Left renal pelvis (tissue), 4 donors: Measurements from ENCODE around the gene CRYGD. TPM values are rescaled to one million over a fixed set of nuclear protein-coding genes. Genes with fewer than 3 reads are reported as not detected.
"Not testable (repeated sequence)": the region's sequence is repeated elsewhere in the genome, so short reads cannot be mapped to it uniquely, and the experiment has no call there.

Experiments used
- DNase-seq, 4 donors: peaks; one replicate each; pipeline ENCODE4 v3.0.0-alpha.2; 2013; ENCODE audit warnings: low read depth in 4 of 4, low spot score in 3 of 4
- polyA plus RNA-seq, 4 donors: library from polyadenylated mRNA; unstranded; fragments of 120-200 nt; gene quantifications; one replicate each; pipeline ENCODE4 v1.2.1, GENCODE V29; 2013; ENCODE audit not compliant: insufficient read length in 4 of 4

Gene CRYGD
- polyA plus RNA-seq, 4 donors = not detected

DNA sequence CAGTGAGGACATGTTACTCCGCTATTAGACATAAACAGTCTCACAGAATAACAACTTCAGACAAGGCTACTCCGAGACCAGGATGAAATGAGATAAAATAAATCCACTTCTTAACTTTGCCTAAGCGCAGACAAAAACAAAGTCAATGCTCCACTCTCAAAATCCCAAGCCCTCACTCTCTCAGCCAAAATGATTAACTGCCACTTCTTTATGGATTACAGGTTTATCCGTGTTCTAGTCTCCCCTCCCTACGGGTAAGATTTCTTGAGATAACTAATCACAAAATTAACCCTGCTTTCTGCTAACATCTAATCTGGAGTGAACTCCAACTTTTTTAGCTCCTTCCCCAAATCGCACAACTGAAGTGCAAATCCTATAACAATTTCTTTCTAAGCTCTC is 6.4 kb upstream of the CRYGD start:
- no peak for DNase-seq

DNA sequence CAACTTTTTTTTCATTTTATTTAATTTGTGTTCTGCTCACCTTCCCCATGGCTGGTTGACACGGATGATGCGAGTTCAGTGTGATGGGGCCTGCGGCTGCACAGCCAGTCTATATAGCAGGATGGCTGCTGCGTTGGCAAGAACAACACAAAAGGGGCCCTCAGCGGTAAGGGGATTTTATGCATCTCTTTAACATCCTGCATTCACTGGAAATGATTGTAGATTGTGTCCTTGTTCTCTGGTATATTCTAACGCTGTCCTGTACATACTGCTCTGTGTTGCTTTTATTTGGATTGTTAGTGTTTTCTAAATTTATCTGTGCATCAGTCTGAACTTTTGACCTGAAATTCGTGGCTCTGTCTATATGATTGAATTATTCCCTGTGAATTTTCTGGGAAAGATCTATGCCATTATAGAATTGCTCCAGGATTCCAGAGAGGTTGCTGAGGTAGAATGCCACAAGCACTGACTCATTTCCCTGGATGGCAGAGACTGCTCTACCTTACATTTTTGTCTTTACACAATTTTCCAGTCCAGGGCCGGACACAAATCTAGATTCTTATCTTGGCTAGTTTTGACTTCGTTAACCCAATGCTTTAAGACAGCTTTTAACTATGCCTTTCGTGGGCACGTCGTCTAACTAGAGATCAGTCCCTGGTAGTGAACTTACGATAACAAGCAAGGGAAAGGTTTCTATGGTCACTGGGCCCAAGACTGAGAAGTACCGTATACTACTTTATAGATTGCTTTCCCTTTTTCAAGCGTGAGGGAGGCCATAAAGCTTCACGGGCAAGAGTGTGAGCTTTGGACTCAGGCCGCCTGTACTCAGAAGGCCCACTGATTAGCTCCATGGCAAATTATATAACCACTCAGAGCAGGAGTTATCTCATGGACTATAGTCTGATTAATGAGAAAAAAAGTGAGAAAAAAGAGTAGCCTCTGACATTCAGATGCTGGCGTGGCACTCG is 5.7 kb upstream of the CRYGD start, which contains the start of gene CRYGC:
Gene CRYGC (minus strand): TSS at position 85 of the 968 bp plus-strand sequence. CDS start 36 bp downstream, at position 49.
- DNase-seq = no peak

DNA sequence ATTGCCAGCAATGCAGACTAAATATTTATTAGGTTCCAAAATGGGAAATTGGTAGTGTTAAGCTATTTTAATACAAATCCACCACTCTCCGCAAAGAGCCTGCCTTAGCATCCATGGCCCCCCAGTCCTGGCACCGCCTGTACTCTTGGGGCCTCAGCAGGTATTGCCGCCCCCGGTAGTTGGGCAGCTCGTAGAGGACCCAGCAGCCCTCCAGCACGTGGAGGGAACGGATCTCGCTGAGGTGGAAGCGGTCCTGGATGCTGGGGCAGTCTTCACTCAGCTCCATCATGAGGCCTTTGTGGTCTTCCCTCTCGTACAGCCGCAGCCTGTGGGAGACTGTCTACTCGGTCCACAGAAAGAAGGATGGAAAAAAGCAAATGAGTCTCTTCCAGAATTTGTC is 3.8 kb upstream of the CRYGD start:
- DNase-seq = no peak

DNA sequence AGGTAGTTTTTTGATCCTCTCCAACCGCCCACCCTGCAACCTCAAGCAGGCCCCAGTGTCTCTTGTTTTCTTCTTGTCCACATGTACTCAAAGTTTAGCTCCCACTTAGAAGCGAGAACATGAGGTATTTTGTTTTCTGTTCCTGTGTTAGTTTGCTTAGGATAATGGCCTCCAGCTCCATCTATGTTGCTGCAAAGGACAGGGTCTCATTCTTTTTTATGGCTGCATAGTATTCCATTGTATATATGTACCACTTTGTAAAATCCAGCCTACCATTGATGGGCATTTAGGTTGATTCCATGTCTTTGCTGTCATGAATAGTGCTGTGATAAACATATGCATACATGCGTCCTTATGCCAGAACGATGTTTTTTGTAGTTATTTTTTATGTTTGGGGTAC is 2.8 kb upstream of the CRYGD start:
- no peak for DNase-seq

- DNase-seq = no peak
These were observed 927 bp upstream of the CRYGD start for GRCh38 chr2:208125251-208125650.

- DNase-seq = no peak
These were observed 2.1 kb downstream of the CRYGD start for GRCh38 chr2:208122248-208122647.

DNA sequence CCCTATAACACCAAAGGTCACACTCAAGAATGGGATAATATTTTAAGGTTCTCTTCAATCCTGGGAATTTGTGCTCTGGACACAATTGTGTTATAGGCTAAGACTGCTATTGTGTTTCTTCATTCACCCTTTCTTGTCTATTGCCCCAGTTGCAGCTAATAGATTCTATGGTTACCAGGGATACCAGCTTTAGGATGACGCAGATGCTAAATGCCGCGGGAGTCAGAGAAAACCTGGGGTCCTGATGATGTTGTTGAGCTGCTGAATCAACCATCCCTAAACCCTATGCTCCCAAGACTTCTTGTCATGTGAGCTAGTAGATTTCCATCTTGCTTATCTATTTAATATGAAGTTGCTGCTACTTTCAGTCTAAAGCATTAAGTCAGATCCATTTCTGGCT is 5.4 kb downstream of the CRYGD start:
- no peak for DNase-seq

- DNase-seq = not testable (repeated sequence)
These were observed 6.9 kb downstream of the CRYGD start for GRCh38 chr2:208117390-208117789.

DNA sequence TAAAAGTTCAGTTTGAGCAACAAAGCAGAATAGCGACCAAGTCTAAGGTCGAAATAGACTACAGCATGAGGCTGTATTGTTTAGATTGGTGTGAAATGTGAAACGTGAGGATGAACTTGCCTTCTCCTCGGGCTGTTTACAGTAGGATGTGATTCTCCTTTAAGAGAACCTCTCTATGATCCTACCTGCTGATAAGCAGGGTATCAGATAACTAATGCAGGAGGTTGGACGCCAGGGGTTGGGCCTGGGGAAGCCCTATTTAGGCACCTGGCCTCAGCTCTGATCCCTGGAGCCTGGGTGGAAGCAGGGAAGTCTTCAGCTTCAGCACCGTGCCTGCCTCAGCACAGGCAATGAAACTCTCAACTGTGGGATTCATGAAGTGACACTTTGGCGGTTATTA is 11.4 kb downstream of the CRYGD start:
- DNase-seq = no peak

DNA sequence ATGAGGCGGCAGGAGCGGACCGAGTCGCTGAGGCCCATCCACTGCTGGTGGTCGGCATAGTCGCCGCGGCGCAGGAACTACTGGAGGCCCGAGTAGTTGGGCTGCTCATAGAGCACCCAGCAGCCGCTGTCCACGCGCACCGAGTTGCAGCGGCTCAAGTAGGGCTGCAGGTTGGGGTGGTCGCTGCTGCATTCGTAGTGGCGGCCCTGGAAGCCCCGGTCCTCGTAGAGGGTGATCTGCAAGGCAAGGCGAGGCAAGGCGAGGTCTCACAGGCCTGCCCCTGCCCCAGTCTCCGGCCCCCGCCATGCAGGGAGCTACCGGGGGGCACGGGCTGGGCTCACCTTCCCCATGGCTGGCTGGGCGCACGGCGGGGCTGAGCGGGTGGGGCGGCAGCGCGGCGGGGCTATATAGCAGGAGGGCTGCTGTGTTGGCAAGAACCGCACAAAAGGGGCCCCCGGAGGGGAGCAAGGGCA is 12.0 kb downstream of the CRYGD start:
- DNase-seq = not testable (repeated sequence)

- DNase-seq = no peak
These were observed 20.7 kb downstream of the CRYGD start for GRCh38 chr2:208103616-208104015.

- no peak for DNase-seq
These were observed 22.4 kb downstream of the CRYGD start for GRCh38 chr2:208101716-208102631.

GRCh38 chr2:208099682-208100470 is 24.4 kb downstream of the CRYGD start:
- DNase-seq = no peak

GRCh38 chr2:208098701-208099100 is 25.6 kb downstream of the CRYGD start:
- DNase-seq = not testable (repeated sequence)

DNA sequence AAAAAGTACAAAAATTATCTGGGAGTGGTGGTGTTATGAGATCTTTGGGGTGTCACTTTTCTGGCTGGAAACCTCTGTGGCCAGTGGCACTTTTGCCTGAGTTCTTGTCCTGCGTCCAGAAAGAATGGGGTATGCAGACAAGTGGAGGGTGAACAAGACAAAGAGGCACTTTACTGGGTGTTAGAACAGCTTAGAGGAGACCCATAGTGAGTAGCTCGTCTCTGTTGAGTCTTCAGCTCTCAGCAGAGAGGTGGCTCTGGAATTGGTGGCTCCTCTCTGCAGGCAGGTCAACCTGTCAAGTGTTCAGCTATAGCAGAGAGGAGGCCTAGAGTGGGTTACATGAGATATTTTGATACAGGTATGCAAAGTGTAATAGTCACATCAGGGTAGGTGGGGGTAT is 26.1 kb downstream of the CRYGD start:
- DNase-seq = no peak

DNA sequence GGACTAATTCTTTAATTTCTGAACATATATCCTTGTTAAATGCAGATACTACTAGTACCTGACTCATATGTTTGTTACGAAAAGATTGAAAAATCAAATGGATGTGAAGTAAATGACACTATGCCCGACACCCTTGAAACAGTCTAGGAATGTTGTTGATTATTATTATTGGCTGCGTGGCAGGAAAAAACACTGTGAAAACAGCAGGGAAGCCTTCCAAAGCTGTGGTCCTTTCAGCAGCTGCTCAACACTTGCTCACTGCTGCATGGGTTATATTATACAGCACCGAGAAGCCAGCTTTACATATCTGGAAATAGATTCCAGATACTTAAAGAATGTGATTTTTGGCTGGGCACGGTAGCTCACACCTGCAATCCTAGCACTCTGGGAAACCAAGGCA is 26.5 kb downstream of the CRYGD start:
- no peak for DNase-seq

GRCh38 chr2:208097313-208097712 is 27.0 kb downstream of the CRYGD start:
- no peak for DNase-seq

GRCh38 chr2:208096080-208096479 is 28.2 kb downstream of the CRYGD start:
- no peak for DNase-seq

DNA sequence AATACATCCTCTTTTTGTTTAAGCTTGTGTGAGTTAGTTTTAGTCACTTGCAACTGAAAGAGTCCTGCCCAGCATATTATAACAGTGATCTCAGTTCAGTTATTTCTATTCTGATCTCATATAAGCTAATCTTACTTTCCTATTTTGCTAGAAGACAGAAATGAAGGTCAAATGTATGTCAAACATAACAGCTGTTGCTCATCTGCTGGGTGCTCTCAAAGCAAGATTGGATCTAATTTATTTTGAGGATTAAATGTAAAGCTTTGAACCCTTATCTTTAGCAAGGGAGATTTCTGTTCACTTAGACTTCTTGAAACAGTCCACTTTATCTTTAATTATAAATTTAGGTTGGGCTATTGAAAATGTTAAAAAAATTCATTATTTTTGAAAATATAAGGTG is 31.2 kb downstream of the CRYGD start:
- DNase-seq = no peak

GRCh38 chr2:208092093-208092832 is 32.1 kb downstream of the CRYGD start:
- no peak for DNase-seq
